Measurements from ENCODE around the gene CPPED1. TPM values are rescaled to one million over a fixed set of nuclear protein-coding genes. Genes with fewer than 3 reads are reported as not detected.
"Not testable (repeated sequence)": the region's sequence is repeated elsewhere in the genome, so short reads cannot be mapped to it uniquely, and the experiment has no call there.

Gene CPPED1
- total RNA-seq, 2 donors from 2014 or later: 14.8 to 38.4 TPM

- Histone ChIP-seq H3K4me3 (no peak overlapping the region), H3K9me3 (no peaks in the 10 kb centered on the region), H3K36me3 (peaks cover 5% of the 10 kb centered on the region), H3K27me3 (replicated peaks; ENCODE audit: insufficient read depth) (no peaks in the 10 kb centered on the region), H3K4me1 (ENCODE audit: control insufficient read depth in 1 of 2, low read depth in 2 of 2) (peaks cover 4 to 9% of the 10 kb centered on the region in 2 donors), H3K27ac (no peak overlapping the region)
- ATAC-seq (ENCODE audit: insufficient number of reproducible peaks, low FRiP score, low read depth): no peak
- TF ChIP-seq, protein P1, sequence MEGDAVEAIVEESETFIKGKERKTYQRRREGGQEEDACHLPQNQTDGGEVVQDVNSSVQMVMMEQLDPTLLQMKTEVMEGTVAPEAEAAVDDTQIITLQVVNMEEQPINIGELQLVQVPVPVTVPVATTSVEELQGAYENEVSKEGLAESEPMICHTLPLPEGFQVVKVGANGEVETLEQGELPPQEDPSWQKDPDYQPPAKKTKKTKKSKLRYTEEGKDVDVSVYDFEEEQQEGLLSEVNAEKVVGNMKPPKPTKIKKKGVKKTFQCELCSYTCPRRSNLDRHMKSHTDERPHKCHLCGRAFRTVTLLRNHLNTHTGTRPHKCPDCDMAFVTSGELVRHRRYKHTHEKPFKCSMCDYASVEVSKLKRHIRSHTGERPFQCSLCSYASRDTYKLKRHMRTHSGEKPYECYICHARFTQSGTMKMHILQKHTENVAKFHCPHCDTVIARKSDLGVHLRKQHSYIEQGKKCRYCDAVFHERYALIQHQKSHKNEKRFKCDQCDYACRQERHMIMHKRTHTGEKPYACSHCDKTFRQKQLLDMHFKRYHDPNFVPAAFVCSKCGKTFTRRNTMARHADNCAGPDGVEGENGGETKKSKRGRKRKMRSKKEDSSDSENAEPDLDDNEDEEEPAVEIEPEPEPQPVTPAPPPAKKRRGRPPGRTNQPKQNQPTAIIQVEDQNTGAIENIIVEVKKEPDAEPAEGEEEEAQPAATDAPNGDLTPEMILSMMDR (IDR thresholded peaks at IDR 0.05): no peak
- DNase-seq (ENCODE audit: low spot score): no peak
These were observed 34.2 kb downstream of the CPPED1 start for GRCh38 chr16:12769525-12769924.

GRCh38 chr16:12767897-12768296 lies 35.8 kb downstream of the CPPED1 start:
- ATAC-seq (ENCODE audit: insufficient number of reproducible peaks, low FRiP score, low read depth): no peak
- peaks cover 4 to 13% of the 10 kb centered on the region in 2 donors for H3K4me1 ChIP-seq (ENCODE audit: control insufficient read depth in 1 of 2, low read depth in 2 of 2)
- H3K9me3 ChIP-seq: no peaks in the 10 kb centered on the region
- peaks cover 3% of the 10 kb centered on the region for H3K36me3 ChIP-seq
- no peak for DNase-seq (ENCODE audit: low spot score)
- no peak overlapping the region for H3K4me3 ChIP-seq
- TF ChIP-seq, protein P1 (IDR thresholded peaks at IDR 0.05): no peak
- H3K27me3 ChIP-seq (replicated peaks; ENCODE audit: insufficient read depth): no peaks in the 10 kb centered on the region
- H3K27ac ChIP-seq: no peak overlapping the region

DNA sequence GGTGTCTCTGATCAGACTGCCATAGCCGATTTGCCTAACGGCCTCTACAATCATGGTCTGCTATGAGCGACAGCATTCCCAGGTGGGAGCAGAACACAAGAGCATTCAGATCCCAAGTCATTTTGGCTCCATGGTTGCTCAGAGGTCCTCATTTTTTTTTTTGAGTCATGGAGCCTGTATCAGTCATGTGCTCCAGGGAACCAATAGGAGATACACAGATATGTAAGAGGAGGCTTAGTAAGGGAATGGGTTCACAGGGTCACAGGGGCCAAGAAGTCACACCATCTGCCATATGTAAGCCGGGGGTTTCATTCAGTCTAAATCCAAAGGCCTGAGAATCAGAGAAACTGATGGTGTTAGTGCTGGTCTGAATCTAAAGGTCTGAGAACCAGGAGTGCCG lies 36.8 kb downstream of the CPPED1 start:
- H3K36me3 ChIP-seq: peaks cover 3% of the 10 kb centered on the region
- H3K27me3 ChIP-seq (replicated peaks; ENCODE audit: insufficient read depth): no peaks in the 10 kb centered on the region
- no peak overlapping the region for H3K27ac ChIP-seq
- TF ChIP-seq, protein P1 (IDR thresholded peaks at IDR 0.05): no peak
- no peak overlapping the region for H3K4me3 ChIP-seq
- no peaks in the 10 kb centered on the region for H3K9me3 ChIP-seq
- no peak for ATAC-seq (ENCODE audit: insufficient number of reproducible peaks, low FRiP score, low read depth)
- peaks cover 4 to 11% of the 10 kb centered on the region in 2 donors for H3K4me1 ChIP-seq (ENCODE audit: control insufficient read depth in 1 of 2, low read depth in 2 of 2)
- DNase-seq (ENCODE audit: low spot score): no peak

DNA sequence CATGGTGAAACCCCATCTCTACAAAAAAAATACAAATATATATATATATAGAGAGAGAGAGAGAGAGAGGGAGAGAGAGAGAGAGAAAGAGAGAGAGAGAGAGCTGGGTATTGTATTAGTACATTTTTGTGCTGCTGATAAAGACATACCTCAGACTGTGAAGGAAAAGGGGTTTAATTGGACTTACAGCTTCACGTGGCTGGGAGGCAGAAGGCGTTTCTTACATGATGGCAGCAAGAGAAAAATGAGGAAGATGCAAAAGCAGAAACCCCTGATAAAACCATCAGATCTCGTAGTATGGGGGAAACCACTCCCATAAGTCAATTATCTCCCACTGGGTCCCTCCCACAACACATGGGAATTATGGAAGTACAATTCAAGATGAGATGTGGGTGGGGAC lies 37.5 kb downstream of the CPPED1 start:
- ATAC-seq (ENCODE audit: insufficient number of reproducible peaks, low FRiP score, low read depth); H3K36me3 ChIP-seq; H3K4me3 ChIP-seq; H3K4me1 ChIP-seq (ENCODE audit: control insufficient read depth in 1 of 2, low read depth in 2 of 2); H3K27me3 ChIP-seq (replicated peaks; ENCODE audit: insufficient read depth); H3K9me3 ChIP-seq; DNase-seq (ENCODE audit: low spot score); H3K27ac ChIP-seq: not testable (repeated sequence)

GRCh38 chr16:12764813-12765488 lies 38.7 kb downstream of the CPPED1 start:
- DNase-seq (ENCODE audit: low spot score): no peak
- H3K4me1 ChIP-seq (ENCODE audit: control insufficient read depth in 1 of 2, low read depth in 2 of 2): peaks cover 0 to 4% of the 10 kb centered on the region in 2 donors
- no peaks in the 10 kb centered on the region for H3K9me3 ChIP-seq
- ATAC-seq (ENCODE audit: insufficient number of reproducible peaks, low FRiP score, low read depth): no peak
- no peak overlapping the region for H3K27ac ChIP-seq
- H3K36me3 ChIP-seq: peaks cover 2% of the 10 kb centered on the region
- no peak overlapping the region for H3K4me3 ChIP-seq
- TF ChIP-seq, protein P1 (IDR thresholded peaks at IDR 0.05): no peak
- H3K27me3 ChIP-seq (replicated peaks; ENCODE audit: insufficient read depth): no peaks in the 10 kb centered on the region

- no peaks in the 10 kb centered on the region for H3K27me3 ChIP-seq (replicated peaks; ENCODE audit: insufficient read depth)
- TF ChIP-seq, protein P1 (IDR thresholded peaks at IDR 0.05): no peak
- DNase-seq (ENCODE audit: low spot score) (no peak), ATAC-seq (ENCODE audit: insufficient number of reproducible peaks, low FRiP score, low read depth) (no peak)
- H3K9me3 ChIP-seq: no peaks in the 10 kb centered on the region
- H3K36me3 ChIP-seq: no peaks in the 10 kb centered on the region
- peaks cover 0 to 6% of the 10 kb centered on the region in 2 donors for H3K4me1 ChIP-seq (ENCODE audit: control insufficient read depth in 1 of 2, low read depth in 2 of 2)
- H3K27ac ChIP-seq: no peak overlapping the region
- no peak overlapping the region for H3K4me3 ChIP-seq
These were observed 40.2 kb downstream of the CPPED1 start for GRCh38 chr16:12763517-12763916.
